ENCODE measurements around the gene ABAT.

- TF ChIP-seq, protein P1, sequence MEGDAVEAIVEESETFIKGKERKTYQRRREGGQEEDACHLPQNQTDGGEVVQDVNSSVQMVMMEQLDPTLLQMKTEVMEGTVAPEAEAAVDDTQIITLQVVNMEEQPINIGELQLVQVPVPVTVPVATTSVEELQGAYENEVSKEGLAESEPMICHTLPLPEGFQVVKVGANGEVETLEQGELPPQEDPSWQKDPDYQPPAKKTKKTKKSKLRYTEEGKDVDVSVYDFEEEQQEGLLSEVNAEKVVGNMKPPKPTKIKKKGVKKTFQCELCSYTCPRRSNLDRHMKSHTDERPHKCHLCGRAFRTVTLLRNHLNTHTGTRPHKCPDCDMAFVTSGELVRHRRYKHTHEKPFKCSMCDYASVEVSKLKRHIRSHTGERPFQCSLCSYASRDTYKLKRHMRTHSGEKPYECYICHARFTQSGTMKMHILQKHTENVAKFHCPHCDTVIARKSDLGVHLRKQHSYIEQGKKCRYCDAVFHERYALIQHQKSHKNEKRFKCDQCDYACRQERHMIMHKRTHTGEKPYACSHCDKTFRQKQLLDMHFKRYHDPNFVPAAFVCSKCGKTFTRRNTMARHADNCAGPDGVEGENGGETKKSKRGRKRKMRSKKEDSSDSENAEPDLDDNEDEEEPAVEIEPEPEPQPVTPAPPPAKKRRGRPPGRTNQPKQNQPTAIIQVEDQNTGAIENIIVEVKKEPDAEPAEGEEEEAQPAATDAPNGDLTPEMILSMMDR (conservative IDR thresholded peaks at IDR 0.05; ENCODE audit: low read length), result no peak
- TF ChIP-seq EZH2phosphoT487 (IDR thresholded peaks at IDR 0.05; ENCODE audit: borderline replicate concordance, low read depth, low read length), result no peak
Measured at GRCh38 chr16:8691728-8692127, 17.3 kb downstream of the ABAT start.

Measured in OCI-LY7 (cell line).